ENCODE measurements around the gene GPR3. TPM values are rescaled to one million over a fixed set of nuclear protein-coding genes. Genes with fewer than 3 reads are reported as not detected.

The GPR3 gene
- total RNA-seq, 1 donor from 2014 or later, result 0.86 TPM

DNA sequence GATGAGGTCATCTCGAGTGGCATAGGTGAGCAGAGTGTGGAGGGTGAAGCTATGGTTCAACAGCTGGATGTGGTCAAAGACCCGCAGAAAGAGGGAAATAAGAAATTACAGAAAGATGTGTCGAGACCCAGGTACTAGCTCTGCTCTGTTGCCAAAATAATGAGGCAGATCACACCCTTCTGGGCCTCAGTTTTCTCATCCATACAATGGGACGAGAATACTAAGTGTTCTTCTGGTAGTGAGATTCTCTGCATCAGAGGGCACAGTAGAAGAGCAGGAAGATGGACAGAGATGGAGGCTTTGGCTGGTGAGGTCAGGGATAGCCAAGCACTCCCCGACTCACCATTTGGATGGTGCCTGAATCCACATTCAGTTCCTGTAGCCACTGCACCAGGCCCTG is 36.7 kb upstream of the GPR3 start:
- H3K36me3 ChIP-seq (ENCODE audit: insufficient read depth, low read length), result peaks cover 3% of the 10 kb centered on the region
- no peak overlapping the region for H3K4me2 ChIP-seq (ENCODE audit: low read length)
- no peak overlapping the region for H3K9ac ChIP-seq (ENCODE audit: low read length)
- Mint-ChIP-seq H3K4me3 (ENCODE audit: unreplicated experiment) (no peak overlapping the region), H3K36me3 (ENCODE audit: low read depth, unreplicated experiment) (peaks cover 23% of the 10 kb centered on the region), H3K27me3 (ENCODE audit: low read depth, unreplicated experiment) (peaks cover 25% of the 10 kb centered on the region), H3K27ac (ENCODE audit: unreplicated experiment) (no peak overlapping the region), H3K9me3 (ENCODE audit: unreplicated experiment) (no peaks in the 10 kb centered on the region), H3K4me1 (ENCODE audit: low read depth, unreplicated experiment) (no peaks in the 10 kb centered on the region)
- no peak for FAIRE-seq
- no peak for DNase-seq (ENCODE audit: low read depth)
- no peak overlapping the region for H3K4me3 ChIP-seq (ENCODE audit: insufficient read depth, low read depth, low read length)
- H3K27ac ChIP-seq (ENCODE audit: low read depth, low read length), result no peak overlapping the region
- TF ChIP-seq, protein P1, sequence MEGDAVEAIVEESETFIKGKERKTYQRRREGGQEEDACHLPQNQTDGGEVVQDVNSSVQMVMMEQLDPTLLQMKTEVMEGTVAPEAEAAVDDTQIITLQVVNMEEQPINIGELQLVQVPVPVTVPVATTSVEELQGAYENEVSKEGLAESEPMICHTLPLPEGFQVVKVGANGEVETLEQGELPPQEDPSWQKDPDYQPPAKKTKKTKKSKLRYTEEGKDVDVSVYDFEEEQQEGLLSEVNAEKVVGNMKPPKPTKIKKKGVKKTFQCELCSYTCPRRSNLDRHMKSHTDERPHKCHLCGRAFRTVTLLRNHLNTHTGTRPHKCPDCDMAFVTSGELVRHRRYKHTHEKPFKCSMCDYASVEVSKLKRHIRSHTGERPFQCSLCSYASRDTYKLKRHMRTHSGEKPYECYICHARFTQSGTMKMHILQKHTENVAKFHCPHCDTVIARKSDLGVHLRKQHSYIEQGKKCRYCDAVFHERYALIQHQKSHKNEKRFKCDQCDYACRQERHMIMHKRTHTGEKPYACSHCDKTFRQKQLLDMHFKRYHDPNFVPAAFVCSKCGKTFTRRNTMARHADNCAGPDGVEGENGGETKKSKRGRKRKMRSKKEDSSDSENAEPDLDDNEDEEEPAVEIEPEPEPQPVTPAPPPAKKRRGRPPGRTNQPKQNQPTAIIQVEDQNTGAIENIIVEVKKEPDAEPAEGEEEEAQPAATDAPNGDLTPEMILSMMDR (IDR thresholded peaks at IDR 0.05; ENCODE audit: insufficient read depth, low read depth, low read length), result no peak
- TF ChIP-seq EZH2 (IDR thresholded peaks at IDR 0.05; ENCODE audit: insufficient read depth, low read length), result no peak
- H3K79me2 ChIP-seq (ENCODE audit: insufficient read depth, low read length), result no peaks in the 10 kb centered on the region
- peaks cover 5% of the 10 kb centered on the region for H3K4me1 ChIP-seq (ENCODE audit: insufficient read depth, low read length)
- H2AFZ ChIP-seq (ENCODE audit: low read depth, low read length), result no peak overlapping the region
- H3K9me3 ChIP-seq (ENCODE audit: insufficient read depth, low read depth, low read length), result no peaks in the 10 kb centered on the region
- H4K20me1 ChIP-seq (ENCODE audit: insufficient read depth, low read length), result no peaks in the 10 kb centered on the region
- no peaks in the 10 kb centered on the region for H3K27me3 ChIP-seq (ENCODE audit: insufficient read depth, low read length)

DNA sequence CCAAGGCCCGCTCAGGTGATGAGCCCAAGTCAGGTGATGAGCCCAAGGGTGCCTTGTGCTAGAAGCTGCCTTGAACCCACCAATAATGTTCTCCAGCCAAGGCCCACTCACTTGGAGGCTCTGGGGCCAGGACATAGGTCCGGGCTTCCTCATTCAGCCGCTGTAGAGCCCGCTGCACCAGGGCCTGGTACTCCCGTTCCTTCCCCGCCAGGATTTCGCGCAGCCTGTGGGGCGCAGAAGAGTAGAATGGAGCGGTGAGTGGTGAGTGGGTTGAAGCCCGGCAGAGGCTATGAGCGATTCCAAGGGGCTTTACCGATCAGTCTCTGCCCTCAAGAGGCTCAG is 36.2 kb upstream of the GPR3 start:
- no peak for TF ChIP-seq EZH2 (IDR thresholded peaks at IDR 0.05; ENCODE audit: insufficient read depth, low read length)
- TF ChIP-seq, protein P1 (IDR thresholded peaks at IDR 0.05; ENCODE audit: insufficient read depth, low read depth, low read length), result no peak
- H3K27ac Mint-ChIP-seq (ENCODE audit: unreplicated experiment), result no peak overlapping the region
- Histone ChIP-seq H3K9me3 (ENCODE audit: insufficient read depth, low read depth, low read length) (no peaks in the 10 kb centered on the region), H3K9ac (ENCODE audit: low read length) (no peak overlapping the region), H4K20me1 (ENCODE audit: insufficient read depth, low read length) (no peaks in the 10 kb centered on the region), H3K79me2 (ENCODE audit: insufficient read depth, low read length) (no peaks in the 10 kb centered on the region), H3K4me2 (ENCODE audit: low read length) (no peak overlapping the region), H3K4me3 (ENCODE audit: insufficient read depth, low read depth, low read length) (no peak overlapping the region), H2AFZ (ENCODE audit: low read depth, low read length) (no peak overlapping the region), H3K36me3 (ENCODE audit: insufficient read depth, low read length) (peaks cover 3% of the 10 kb centered on the region), H3K27me3 (ENCODE audit: insufficient read depth, low read length) (no peaks in the 10 kb centered on the region), H3K4me1 (ENCODE audit: insufficient read depth, low read length) (no peaks in the 10 kb centered on the region), H3K27ac (ENCODE audit: low read depth, low read length) (no peak overlapping the region)
- H3K4me3 Mint-ChIP-seq (ENCODE audit: unreplicated experiment), result no peak overlapping the region
- peaks cover 27% of the 10 kb centered on the region for H3K27me3 Mint-ChIP-seq (ENCODE audit: low read depth, unreplicated experiment)
- DNase-seq (ENCODE audit: low read depth) (no peak), FAIRE-seq (no peak)
- peaks cover 24% of the 10 kb centered on the region for H3K36me3 Mint-ChIP-seq (ENCODE audit: low read depth, unreplicated experiment)
- no peaks in the 10 kb centered on the region for H3K4me1 Mint-ChIP-seq (ENCODE audit: low read depth, unreplicated experiment)
- H3K9me3 Mint-ChIP-seq (ENCODE audit: unreplicated experiment), result no peaks in the 10 kb centered on the region

DNA sequence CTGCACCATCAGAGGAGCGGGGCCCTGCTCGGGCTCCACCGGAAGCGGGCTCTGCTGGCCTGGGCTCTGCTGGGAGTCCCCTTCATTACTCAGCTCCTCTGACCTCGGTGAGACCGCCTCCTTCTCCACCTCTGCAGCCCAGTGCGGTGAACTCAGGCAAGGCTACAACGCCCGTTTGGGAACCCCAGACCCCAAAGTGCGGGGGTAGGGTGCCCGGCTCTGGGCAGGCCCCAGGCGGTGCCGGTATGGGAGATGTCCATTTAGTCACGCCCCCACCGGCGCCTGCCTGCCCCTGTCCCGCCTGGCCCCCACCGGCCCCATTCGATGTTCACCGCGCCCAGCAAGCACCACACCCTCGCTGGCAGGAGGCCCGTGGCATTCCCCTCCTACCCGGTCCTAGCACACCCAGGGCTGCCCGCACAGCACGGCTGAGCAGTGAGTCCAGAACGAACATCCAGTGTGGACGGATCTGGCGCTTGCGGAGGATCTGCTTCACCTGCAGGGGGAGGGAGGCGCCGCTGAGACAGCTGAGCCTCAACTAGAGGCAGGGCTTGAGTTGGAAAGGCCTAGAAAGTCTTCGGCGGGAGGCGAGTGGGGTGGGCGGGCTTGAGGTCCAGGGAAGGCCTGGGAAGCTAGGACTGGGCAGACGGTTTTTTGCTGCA is 35.7 kb upstream of the GPR3 start:
- H2AFZ ChIP-seq (ENCODE audit: low read depth, low read length), result no peak overlapping the region
- Mint-ChIP-seq H3K27ac (ENCODE audit: unreplicated experiment) (no peak overlapping the region), H3K4me3 (ENCODE audit: unreplicated experiment) (no peak overlapping the region), H3K4me1 (ENCODE audit: low read depth, unreplicated experiment) (no peaks in the 10 kb centered on the region), H3K9me3 (ENCODE audit: unreplicated experiment) (no peaks in the 10 kb centered on the region), H3K36me3 (ENCODE audit: low read depth, unreplicated experiment) (peaks cover 27% of the 10 kb centered on the region), H3K27me3 (ENCODE audit: low read depth, unreplicated experiment) (peaks cover 28% of the 10 kb centered on the region)
- H3K27ac ChIP-seq (ENCODE audit: low read depth, low read length), result no peak overlapping the region
- H3K9me3 ChIP-seq (ENCODE audit: insufficient read depth, low read depth, low read length), result no peaks in the 10 kb centered on the region
- no peak for TF ChIP-seq EZH2 (IDR thresholded peaks at IDR 0.05; ENCODE audit: insufficient read depth, low read length)
- TF ChIP-seq, protein P1 (IDR thresholded peaks at IDR 0.05; ENCODE audit: insufficient read depth, low read depth, low read length), result no peak
- peaks cover 3% of the 10 kb centered on the region for H3K36me3 ChIP-seq (ENCODE audit: insufficient read depth, low read length)
- no peak overlapping the region for H3K4me3 ChIP-seq (ENCODE audit: insufficient read depth, low read depth, low read length)
- H3K4me1 ChIP-seq (ENCODE audit: insufficient read depth, low read length), result no peaks in the 10 kb centered on the region
- no peaks in the 10 kb centered on the region for H4K20me1 ChIP-seq (ENCODE audit: insufficient read depth, low read length)
- H3K4me2 ChIP-seq (ENCODE audit: low read length), result no peak overlapping the region
- no peaks in the 10 kb centered on the region for H3K79me2 ChIP-seq (ENCODE audit: insufficient read depth, low read length)
- H3K9ac ChIP-seq (ENCODE audit: low read length), result no peak overlapping the region
- FAIRE-seq (no peak), DNase-seq (ENCODE audit: low read depth) (no peak)
- no peaks in the 10 kb centered on the region for H3K27me3 ChIP-seq (ENCODE audit: insufficient read depth, low read length)
